ENCODE results near the gene CELF4.

DNA sequence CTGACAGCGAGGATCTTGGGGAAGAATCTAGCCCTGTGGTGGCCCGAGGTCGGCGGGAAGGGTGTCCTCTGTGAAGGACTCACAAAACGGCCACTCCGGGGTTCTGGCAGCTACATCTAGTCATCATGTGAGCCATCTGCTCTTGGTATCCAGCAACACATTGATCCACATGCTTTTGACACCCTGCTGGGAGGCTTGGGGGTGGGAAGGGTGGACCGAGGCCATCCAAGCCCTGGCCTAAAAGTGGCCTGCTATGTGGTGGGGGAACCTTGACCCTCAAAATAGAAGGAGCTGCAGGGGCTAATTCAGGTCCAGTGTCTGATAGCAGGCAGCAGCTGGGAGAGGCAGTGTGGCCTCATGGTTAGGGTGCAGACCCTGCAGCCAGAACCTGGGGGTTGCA lies 145.7 kb downstream of the CELF4 start:
- TF ChIP-seq EZH2 (IDR thresholded peaks at IDR 0.05; ENCODE audit: insufficient read depth, poor library complexity, severe bottlenecking) (no peak), EZH2phosphoT487 (IDR thresholded peaks at IDR 0.05; ENCODE audit: insufficient read depth, low read depth) (no peak)

All from GM23248 (cell line).